Liver (tissue), 3 donors: Measurements from ENCODE around the gene TRPM8.

ENCODE experiments used
- FOXA1 ChIP-seq: IDR thresholded peaks from 2 replicates; pipeline ENCODE4 v1.6.1; 2016; ENCODE audit warnings: antibody characterized with exemption
- JUND ChIP-seq, 2 donors: IDR thresholded peaks; 2 replicates each; pipeline ENCODE4 v1.6.1; 2016; ENCODE audit warnings: antibody characterized with exemption in 2 of 2
- NR2F2 ChIP-seq: IDR thresholded peaks from 2 replicates; pipeline ENCODE4 v1.6.1; 2016; ENCODE audit warnings: antibody characterized with exemption
- TF ChIP-seq, protein P1 (sequence below): fragments of 150-350 bp; IDR thresholded peaks from 2 replicates; pipeline ENCODE4 v1.5.1; 2017; ENCODE audit warnings: improper control_type of control experiment, low read depth, low read length; ENCODE audit not compliant: missing input control
- donor health status: healthy.
- donor health status: healthy.

DNA sequence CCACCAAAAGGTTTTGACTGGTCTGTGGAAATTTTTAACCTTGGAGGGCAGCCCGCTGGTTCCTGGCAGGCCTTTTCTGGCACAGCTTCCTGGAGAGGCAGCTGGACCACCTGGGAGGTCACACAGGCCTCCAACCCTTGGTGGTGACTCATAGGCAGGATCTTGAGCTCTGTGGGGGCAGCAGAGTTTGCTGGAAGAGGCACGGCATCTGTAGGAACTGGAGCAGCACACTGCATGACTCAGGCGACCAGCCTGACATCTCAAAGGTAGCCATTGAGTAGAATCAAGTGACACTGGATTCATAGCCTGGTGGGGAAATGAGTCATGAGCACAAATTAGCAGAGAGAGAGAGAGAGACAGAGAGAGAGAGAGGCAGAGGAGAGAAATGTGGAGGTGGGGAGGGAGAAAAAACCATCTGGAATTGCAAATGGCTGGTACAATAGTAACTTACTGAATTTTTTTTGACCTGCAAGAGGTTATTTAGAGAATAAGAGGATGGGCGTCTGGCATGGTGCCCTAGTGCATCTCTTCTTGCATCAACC lies 57.4 kb downstream of the TRPM8 start:
- TF ChIP-seq, protein P1, sequence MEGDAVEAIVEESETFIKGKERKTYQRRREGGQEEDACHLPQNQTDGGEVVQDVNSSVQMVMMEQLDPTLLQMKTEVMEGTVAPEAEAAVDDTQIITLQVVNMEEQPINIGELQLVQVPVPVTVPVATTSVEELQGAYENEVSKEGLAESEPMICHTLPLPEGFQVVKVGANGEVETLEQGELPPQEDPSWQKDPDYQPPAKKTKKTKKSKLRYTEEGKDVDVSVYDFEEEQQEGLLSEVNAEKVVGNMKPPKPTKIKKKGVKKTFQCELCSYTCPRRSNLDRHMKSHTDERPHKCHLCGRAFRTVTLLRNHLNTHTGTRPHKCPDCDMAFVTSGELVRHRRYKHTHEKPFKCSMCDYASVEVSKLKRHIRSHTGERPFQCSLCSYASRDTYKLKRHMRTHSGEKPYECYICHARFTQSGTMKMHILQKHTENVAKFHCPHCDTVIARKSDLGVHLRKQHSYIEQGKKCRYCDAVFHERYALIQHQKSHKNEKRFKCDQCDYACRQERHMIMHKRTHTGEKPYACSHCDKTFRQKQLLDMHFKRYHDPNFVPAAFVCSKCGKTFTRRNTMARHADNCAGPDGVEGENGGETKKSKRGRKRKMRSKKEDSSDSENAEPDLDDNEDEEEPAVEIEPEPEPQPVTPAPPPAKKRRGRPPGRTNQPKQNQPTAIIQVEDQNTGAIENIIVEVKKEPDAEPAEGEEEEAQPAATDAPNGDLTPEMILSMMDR = no peak
- TF ChIP-seq JUND (IDR thresholded peaks at IDR 0.05) = peak; percentile 94 to 95
- TF ChIP-seq FOXA1 = no peak
- peak; percentile 88 for TF ChIP-seq NR2F2
